ENCODE results near the gene NFIC. TPM values are rescaled to one million over a fixed set of nuclear protein-coding genes. Genes with fewer than 3 reads are reported as not detected.

Gene NFIC

GRCh38 chr19:3518659-3519058, 152.3 kb downstream of the NFIC start:
- Histone ChIP-seq H3K27me3 (ENCODE audit: control insufficient read depth in 1 of 2, insufficient read depth in 1 of 2, low read length in 2 of 2) (no peaks in the 10 kb centered on the region), H2AFZ (ENCODE audit: low read depth, low read length) (no peak overlapping the region), H3K18ac (ENCODE audit: low read depth in 1 of 2, low read length in 2 of 2) (no peak overlapping the region), H3K4ac (ENCODE audit: low read depth in 1 of 2, low read length in 2 of 2) (no peak overlapping the region), H4K91ac (ENCODE audit: low read length) (no peak overlapping the region), H3K23ac (ENCODE audit: low read length in 2 of 2) (no peak overlapping the region), H3K14ac (ENCODE audit: low read length in 2 of 2) (no peak overlapping the region), H3K4me1 (ENCODE audit: control insufficient read depth, insufficient read depth, low read depth, low read length) (peaks cover 46% of the 10 kb centered on the region), H2BK15ac (ENCODE audit: low read depth, poor library complexity, severe bottlenecking) (no peak overlapping the region), H2BK12ac (ENCODE audit: low read length in 2 of 2) (no peak overlapping the region), H3K4me3 (ENCODE audit: insufficient read depth in 1 of 2, low read depth in 1 of 2, low read length in 2 of 2) (no peak overlapping the region), H3K79me1 (replicated peaks; ENCODE audit: low read length, poor library complexity, severe bottlenecking) (peaks cover 24% of the 10 kb centered on the region), H2AK5ac (ENCODE audit: low read length, severe bottlenecking) (no peak overlapping the region), H3K9me3 (ENCODE audit: control insufficient read depth, low read length) (no peaks in the 10 kb centered on the region), H3K27ac (ENCODE audit: low read length, poor library complexity, severe bottlenecking) (no peak overlapping the region), H3K4me2 (ENCODE audit: low read length, poor library complexity, severe bottlenecking) (no peak overlapping the region), H4K8ac (ENCODE audit: low read length) (no peak overlapping the region), H2BK120ac (ENCODE audit: low read depth, low read length) (no peak overlapping the region), H3K36me3 (ENCODE audit: control insufficient read depth in 1 of 2, insufficient read depth in 2 of 2, low read depth in 1 of 2, low read length in 2 of 2) (peaks cover 9 to 72% of the 10 kb centered on the region in 2 experiments), H3K9ac (ENCODE audit: low read length) (no peak overlapping the region), H2BK5ac (ENCODE audit: low read depth, low read length, poor library complexity, severe bottlenecking) (no peak overlapping the region)
- DNase-seq, result no peak
- 92% methylated on average over 2 of the region's 2 CpGs for WGBS

Small RNA genes within 50 kb of the gene (small RNA-seq; reads per million reads assigned to genes)
- not detected for gene AC005514.1 (ENCODE audit: low read depth)

Measured in mesenchymal stem cell (in vitro differentiated cells and primary cell).